ENCODE measurements around the gene MYADML2.

DNA sequence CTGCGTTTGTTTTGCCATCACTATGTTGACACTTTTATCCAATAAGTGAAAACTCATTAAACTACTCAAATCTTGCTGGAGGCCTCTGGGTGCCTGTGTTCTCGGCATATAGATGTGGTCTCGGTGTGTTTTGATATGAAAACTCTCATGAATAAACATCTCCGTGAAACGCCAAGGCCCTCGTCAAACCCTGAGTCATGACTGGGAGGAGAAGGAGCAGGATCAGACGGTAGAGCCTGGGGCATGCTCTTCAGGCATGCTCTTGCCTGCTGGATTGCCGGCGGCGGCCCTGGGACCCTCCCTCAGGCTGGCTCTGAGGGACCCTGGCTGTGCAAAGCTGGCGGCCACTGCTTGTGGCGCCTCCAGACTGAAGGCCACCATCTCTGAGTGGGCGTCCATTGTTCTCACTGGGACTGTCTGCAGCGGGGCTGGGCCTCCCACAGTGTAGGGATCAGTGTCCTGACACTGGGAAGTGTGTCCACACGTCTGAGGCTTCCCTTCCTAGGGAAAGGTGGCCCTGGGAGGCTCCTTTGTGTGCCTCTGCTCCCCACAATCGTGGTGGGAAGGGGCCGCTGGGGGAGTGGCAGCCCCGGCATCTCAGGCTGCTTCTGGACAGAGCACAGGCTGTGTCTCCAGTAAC is 46.7 kb downstream of the MYADML2 start:
- TF ChIP-seq GATA3 (IDR thresholded peaks at IDR 0.05; ENCODE audit: low read depth, low read length) = no peak
- no peak for TF ChIP-seq GATA2 (IDR thresholded peaks at IDR 0.05; ENCODE audit: low read depth, low read length)

Data from SH-SY5Y (cell line).